SH-SY5Y (cell line): ENCODE results near the gene OGFOD2.

ENCODE experiments used
- GATA2 ChIP-seq: IDR thresholded peaks from 2 replicates; pipeline ENCODE4 v1.6.1; 2011; ENCODE audit warnings: mild to moderate bottlenecking, low read depth, low read length
- GATA3 ChIP-seq: IDR thresholded peaks from 2 replicates; pipeline ENCODE4 v1.6.1; 2011; ENCODE audit warnings: low read depth, mild to moderate bottlenecking, low read length, moderate library complexity

- TF ChIP-seq GATA2 (no peak), GATA3 (no peak)
Observed at GRCh38 chr12:123029550-123029949, 54.5 kb downstream of the OGFOD2 start.
